Measurements from ENCODE around the gene POU6F1.

- TF ChIP-seq CTCF (IDR thresholded peaks at IDR 0.05; ENCODE audit: low read depth, low read length, missing input control) (no peak), TAF1 (conservative IDR thresholded peaks at IDR 0.05) (no peak), REST (IDR thresholded peaks at IDR 0.05) (no peak), FOXA1 (IDR thresholded peaks at IDR 0.05) (no peak), ATF3 (IDR thresholded peaks at IDR 0.05) (no peak), SP1 (IDR thresholded peaks at IDR 0.05) (no peak)
Measured at GRCh38 chr12:51163795-51164194, 54.1 kb downstream of the POU6F1 start.
